GM18951 (cell line): Measurements from ENCODE around the gene ATP6V0B.
A peak's percentile ranks its signal among the peaks of the same experiment; 100 is the strongest.

Experiments
- POLR2A ChIP-seq: IDR thresholded peaks from 4 replicates; pipeline ENCODE4 v1.6.1; 2011; ENCODE audit warnings: mild to moderate bottlenecking; ENCODE audit not compliant: insufficient read length, insufficient read depth; ENCODE audit errors: extremely low read depth
- in situ Hi-C: fragments of 300-500 bp; cut with MboI; formaldehyde crosslinking; loops from one replicate; pipeline ENCODE4 v1.12.0; 2022; ENCODE audit warnings: low sequenced_read_pairs, mixed read lengths, inconsistent platforms; ENCODE audit not compliant: unreplicated experiment

ATP6V0B gene

GRCh38 chr1:43987159-43987902 is 12.6 kb downstream of the ATP6V0B start:
- in situ Hi-C loops, result no loop called here
- no peak for TF ChIP-seq POLR2A

GRCh38 chr1:43990271-43991199 is 15.8 kb downstream of the ATP6V0B start:
- TF ChIP-seq POLR2A, result no peak
- in situ Hi-C loops, result no loop called here

GRCh38 chr1:43991200-43991475 is 16.4 kb downstream of the ATP6V0B start:
- TF ChIP-seq POLR2A, result no peak
- in situ Hi-C loops, result no loop called here

- peak; percentile 39 for TF ChIP-seq POLR2A
- in situ Hi-C loops, result no loop called here
Measured at GRCh38 chr1:43991476-43992231, 16.9 kb downstream of the ATP6V0B start, which contains the start of gene CCDC24. TSS of gene CCDC24 (plus strand) at chr1:43991599. CDS start at chr1:43991879, 280 bp downstream.

GRCh38 chr1:43992232-43992995 is 17.7 kb downstream of the ATP6V0B start:
- TF ChIP-seq POLR2A, result no peak
- in situ Hi-C loops, result no loop called here

- in situ Hi-C loops, result no loop called here
- TF ChIP-seq POLR2A, result no peak
Measured at GRCh38 chr1:43993206-43993914, 18.6 kb downstream of the ATP6V0B start.

GRCh38 chr1:43994071-43994470 is 19.3 kb downstream of the ATP6V0B start:
- in situ Hi-C loops, result no loop called here
- no peak for TF ChIP-seq POLR2A

GRCh38 chr1:43994794-43995790 is 20.3 kb downstream of the ATP6V0B start:
- TF ChIP-seq POLR2A, result no peak
- in situ Hi-C loops, result no loop called here

- in situ Hi-C loops, result no loop called here
- TF ChIP-seq POLR2A, result no peak
Measured at GRCh38 chr1:43995984-43996732, 21.4 kb downstream of the ATP6V0B start.

- in situ Hi-C loops, result no loop called here
- TF ChIP-seq POLR2A, result no peak
Measured at GRCh38 chr1:43996733-43997115, 22.0 kb downstream of the ATP6V0B start.
